OCI-LY3 (cell line): Measurements from ENCODE around the gene JAM3.

Source experiments
- EZH2phosphoT487 ChIP-seq: fragments of 200-600 bp; shearing (Covaris generic); IDR thresholded peaks from 2 replicates; pipeline ENCODE4 v1.6.1; 2018; ENCODE audit warnings: antibody characterized with exemption, mixed run types, low read depth
- TF ChIP-seq, protein P1 (sequence below): fragments of 200-600, 300-600 bp; sonication (generic); IDR thresholded peaks from 2 replicates; pipeline ENCODE4 v1.5.1; 2014; ENCODE audit warnings: antibody characterized with exemption, low read length, low read depth

DNA sequence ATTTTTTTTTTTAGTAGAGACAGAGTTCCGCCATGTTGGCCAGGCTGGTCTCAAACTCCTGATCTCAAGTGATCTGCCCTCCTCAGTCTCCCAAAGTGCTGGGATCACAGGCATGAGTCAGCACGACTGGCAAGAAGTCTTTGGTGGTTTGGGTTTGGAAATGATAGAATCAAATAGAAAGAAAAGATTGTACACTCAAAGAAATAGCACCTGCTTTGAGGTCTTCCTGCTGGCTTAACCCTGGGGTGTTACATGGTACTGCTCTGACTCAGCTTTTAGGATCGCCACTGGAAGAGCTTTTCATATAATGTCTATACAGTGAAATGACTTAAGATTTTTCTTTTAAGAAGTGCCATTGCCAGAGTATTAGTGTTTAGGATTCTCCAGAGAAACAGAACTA is 50.2 kb downstream of the JAM3 start:
- TF ChIP-seq, protein P1, sequence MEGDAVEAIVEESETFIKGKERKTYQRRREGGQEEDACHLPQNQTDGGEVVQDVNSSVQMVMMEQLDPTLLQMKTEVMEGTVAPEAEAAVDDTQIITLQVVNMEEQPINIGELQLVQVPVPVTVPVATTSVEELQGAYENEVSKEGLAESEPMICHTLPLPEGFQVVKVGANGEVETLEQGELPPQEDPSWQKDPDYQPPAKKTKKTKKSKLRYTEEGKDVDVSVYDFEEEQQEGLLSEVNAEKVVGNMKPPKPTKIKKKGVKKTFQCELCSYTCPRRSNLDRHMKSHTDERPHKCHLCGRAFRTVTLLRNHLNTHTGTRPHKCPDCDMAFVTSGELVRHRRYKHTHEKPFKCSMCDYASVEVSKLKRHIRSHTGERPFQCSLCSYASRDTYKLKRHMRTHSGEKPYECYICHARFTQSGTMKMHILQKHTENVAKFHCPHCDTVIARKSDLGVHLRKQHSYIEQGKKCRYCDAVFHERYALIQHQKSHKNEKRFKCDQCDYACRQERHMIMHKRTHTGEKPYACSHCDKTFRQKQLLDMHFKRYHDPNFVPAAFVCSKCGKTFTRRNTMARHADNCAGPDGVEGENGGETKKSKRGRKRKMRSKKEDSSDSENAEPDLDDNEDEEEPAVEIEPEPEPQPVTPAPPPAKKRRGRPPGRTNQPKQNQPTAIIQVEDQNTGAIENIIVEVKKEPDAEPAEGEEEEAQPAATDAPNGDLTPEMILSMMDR: no peak
- TF ChIP-seq EZH2phosphoT487: no peak
